HEK293 (cell line): ENCODE results near the gene LYPLA2.

Experiments
- SCRT2 ChIP-seq: fragments of 450-650 bp; formaldehyde crosslinking; IDR thresholded peaks from 2 replicates; pipeline ENCODE4 v1.5.1; 2016; ENCODE audit warnings: missing biosample characterization, missing genetic modification characterization
- ZFP3 ChIP-seq: fragments of 450-650 bp; formaldehyde crosslinking; IDR thresholded peaks from 2 replicates; pipeline ENCODE4 v1.5.1; 2016; ENCODE audit warnings: low read depth, missing biosample characterization, missing genetic modification characterization
- ZNF114 ChIP-seq: fragments of 450-650 bp; formaldehyde crosslinking; IDR thresholded peaks from 2 replicates; pipeline ENCODE4 v1.5.0; 2017; ENCODE audit warnings: missing biosample characterization, missing genetic modification characterization
- ZNF16 ChIP-seq: fragments of 450-650 bp; formaldehyde crosslinking; IDR thresholded peaks from 2 replicates; pipeline ENCODE4 v1.5.1; 2016; ENCODE audit warnings: low read depth, missing biosample characterization, missing genetic modification characterization
- ZNF394 ChIP-seq: fragments of 450-650 bp; formaldehyde crosslinking; IDR thresholded peaks from 2 replicates; pipeline ENCODE4 v1.5.1; 2016; ENCODE audit warnings: missing biosample characterization, missing genetic modification characterization, mild to moderate bottlenecking, moderate library complexity, borderline replicate concordance
- ZNF548 ChIP-seq: fragments of 450-650 bp; formaldehyde crosslinking; IDR thresholded peaks from 2 replicates; pipeline ENCODE4 v1.5.1; 2016; ENCODE audit warnings: missing biosample characterization, missing genetic modification characterization
- TF ChIP-seq, protein P1 (sequence below): fragments of 450-650 bp; formaldehyde crosslinking; IDR thresholded peaks from 2 replicates; pipeline ENCODE4 v1.5.1; 2016; ENCODE audit warnings: missing biosample characterization, missing genetic modification characterization
- TF ChIP-seq, protein P2 (sequence below): fragments of 450-650 bp; formaldehyde crosslinking; IDR thresholded peaks from 2 replicates; pipeline ENCODE4 v1.5.1; 2017; ENCODE audit warnings: missing biosample characterization, missing genetic modification characterization

- TF ChIP-seq ZNF114 (tag by site-specific recombination), result no peak
- no peak for TF ChIP-seq ZNF548 (tag by site-specific recombination)
- TF ChIP-seq, protein P1, sequence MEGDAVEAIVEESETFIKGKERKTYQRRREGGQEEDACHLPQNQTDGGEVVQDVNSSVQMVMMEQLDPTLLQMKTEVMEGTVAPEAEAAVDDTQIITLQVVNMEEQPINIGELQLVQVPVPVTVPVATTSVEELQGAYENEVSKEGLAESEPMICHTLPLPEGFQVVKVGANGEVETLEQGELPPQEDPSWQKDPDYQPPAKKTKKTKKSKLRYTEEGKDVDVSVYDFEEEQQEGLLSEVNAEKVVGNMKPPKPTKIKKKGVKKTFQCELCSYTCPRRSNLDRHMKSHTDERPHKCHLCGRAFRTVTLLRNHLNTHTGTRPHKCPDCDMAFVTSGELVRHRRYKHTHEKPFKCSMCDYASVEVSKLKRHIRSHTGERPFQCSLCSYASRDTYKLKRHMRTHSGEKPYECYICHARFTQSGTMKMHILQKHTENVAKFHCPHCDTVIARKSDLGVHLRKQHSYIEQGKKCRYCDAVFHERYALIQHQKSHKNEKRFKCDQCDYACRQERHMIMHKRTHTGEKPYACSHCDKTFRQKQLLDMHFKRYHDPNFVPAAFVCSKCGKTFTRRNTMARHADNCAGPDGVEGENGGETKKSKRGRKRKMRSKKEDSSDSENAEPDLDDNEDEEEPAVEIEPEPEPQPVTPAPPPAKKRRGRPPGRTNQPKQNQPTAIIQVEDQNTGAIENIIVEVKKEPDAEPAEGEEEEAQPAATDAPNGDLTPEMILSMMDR, result peak; percentile 38; the same call in 1 of the 2 replicates
- TF ChIP-seq ZNF394, result no peak
- TF ChIP-seq ZFP3 (tag by site-specific recombination), result no peak
- no peak for TF ChIP-seq SCRT2 (tag by site-specific recombination)
- TF ChIP-seq, protein P2, sequence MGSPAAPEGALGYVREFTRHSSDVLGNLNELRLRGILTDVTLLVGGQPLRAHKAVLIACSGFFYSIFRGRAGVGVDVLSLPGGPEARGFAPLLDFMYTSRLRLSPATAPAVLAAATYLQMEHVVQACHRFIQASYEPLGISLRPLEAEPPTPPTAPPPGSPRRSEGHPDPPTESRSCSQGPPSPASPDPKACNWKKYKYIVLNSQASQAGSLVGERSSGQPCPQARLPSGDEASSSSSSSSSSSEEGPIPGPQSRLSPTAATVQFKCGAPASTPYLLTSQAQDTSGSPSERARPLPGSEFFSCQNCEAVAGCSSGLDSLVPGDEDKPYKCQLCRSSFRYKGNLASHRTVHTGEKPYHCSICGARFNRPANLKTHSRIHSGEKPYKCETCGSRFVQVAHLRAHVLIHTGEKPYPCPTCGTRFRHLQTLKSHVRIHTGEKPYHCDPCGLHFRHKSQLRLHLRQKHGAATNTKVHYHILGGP, result no peak
- TF ChIP-seq ZNF16 (tag by site-specific recombination), result no peak
Observed at GRCh38 chr1:23804183-23804835, 13.4 kb downstream of the LYPLA2 start.
